Stimulated activated naive CD8-positive, alpha-beta T cell treated with anti-CD3 and anti-CD28 coated beads, Interleukin-15, amount 100 ng/mL, for 72 hours (primary cell): ENCODE data around the gene C11orf24.

Source experiments
- ATAC-seq: fragments of 150-1000 bp; cut with Tn5 transposase; 2 replicates; pipeline ENCODE4 v1.10.0; 2021; ENCODE audit warnings: mild to moderate bottlenecking, moderate library complexity
- DNase-seq, 2 donors: peaks; one replicate each; pipeline ENCODE4 v3.0.0; 2021 to 2022
- H3K27ac Mint-ChIP-seq, 2 donors: one replicate each; pipeline ENCODE4 v1.8.0; 2022; ENCODE audit warnings: mild to moderate bottlenecking in 2 of 2, mixed read lengths in 2 of 2, moderate library complexity in 2 of 2
- H3K27me3 Mint-ChIP-seq: one replicate; pipeline ENCODE4 v1.8.0; 2022; ENCODE audit warnings: mixed read lengths
- H3K4me1 Mint-ChIP-seq: one replicate; pipeline ENCODE4 v1.8.0; 2022; ENCODE audit warnings: mild to moderate bottlenecking, mixed read lengths
- H3K4me3 Mint-ChIP-seq, 2 donors: one replicate each; pipeline ENCODE4 v1.8.0; 2022; ENCODE audit warnings: mild to moderate bottlenecking in 2 of 2, mixed read lengths in 2 of 2, moderate library complexity in 1 of 2
- H3K9me3 Mint-ChIP-seq, 2 donors: one replicate each; pipeline ENCODE4 v1.8.0; 2022; ENCODE audit warnings: mixed read lengths in 2 of 2

C11orf24 gene

GRCh38 chr11:68271781-68272608 lies at the start of gene C11orf24:
Gene C11orf24 (minus strand): TSS chr11:68271973. CDS start chr11:68263767, 8,206 bp downstream.
- Mint-ChIP-seq H3K27me3 (no peaks in the 10 kb centered on the region), H3K4me3 (peak within 1 kb of the TSS; percentile 97 to 100), H3K4me1 (peaks cover 43% of the 10 kb centered on the region), H3K9me3 (no peaks in the 10 kb centered on the region), H3K27ac (peak within 1 kb of the TSS; percentile 94 to 97)
- peak; percentile 94 to 96 for DNase-seq
- ATAC-seq, result peak; percentile 92

GRCh38 chr11:68317147-68317785 lies 45.5 kb upstream of the C11orf24 start:
- no peak for DNase-seq
- Mint-ChIP-seq H3K9me3 (no peaks in the 10 kb centered on the region), H3K27ac (no peak overlapping the region), H3K4me1 (peaks cover 29% of the 10 kb centered on the region), H3K4me3 (no peak overlapping the region), H3K27me3 (peaks cover 29% of the 10 kb centered on the region)
- ATAC-seq, result no peak

- H3K4me3 Mint-ChIP-seq, result no peak overlapping the region
- peaks cover 29% of the 10 kb centered on the region for H3K27me3 Mint-ChIP-seq
- H3K4me1 Mint-ChIP-seq, result peaks cover 29% of the 10 kb centered on the region
- H3K9me3 Mint-ChIP-seq, result no peaks in the 10 kb centered on the region
- no peak overlapping the region for H3K27ac Mint-ChIP-seq
- DNase-seq (no peak), ATAC-seq (no peak)
These were observed 43.6 kb upstream of the C11orf24 start for GRCh38 chr11:68315171-68315920.

GRCh38 chr11:68314203-68315170 lies 42.7 kb upstream of the C11orf24 start:
- ATAC-seq (no peak), DNase-seq (no peak)
- Mint-ChIP-seq H3K9me3 (no peaks in the 10 kb centered on the region), H3K4me3 (peak overlapping the region; percentile 90 to 92), H3K27ac (no peak overlapping the region), H3K4me1 (peaks cover 29% of the 10 kb centered on the region), H3K27me3 (peaks cover 29% of the 10 kb centered on the region)

- H3K27me3 Mint-ChIP-seq, result peaks cover 29% of the 10 kb centered on the region
- no peak for DNase-seq
These were observed 41.9 kb upstream of the C11orf24 start for GRCh38 chr11:68313574-68314202.

GRCh38 chr11:68312780-68313573 lies 41.2 kb upstream of the C11orf24 start:
- peak overlapping the region; percentile 37 to 94 for H3K27ac Mint-ChIP-seq

More at GRCh38 chr11:68313574-68314202, 41.9 kb upstream of the C11orf24 start:
- ATAC-seq, result peak; percentile 16
- Mint-ChIP-seq H3K4me1 (peaks cover 29% of the 10 kb centered on the region), H3K4me3 (peak overlapping the region; percentile 90 to 92), H3K27ac (peak overlapping the region; percentile 37 to 94), H3K9me3 (no peaks in the 10 kb centered on the region)

GRCh38 chr11:68312117-68312779 lies 40.5 kb upstream of the C11orf24 start, which contains the start of gene LRP5:
Gene LRP5 (plus strand): TSS chr11:68312591. CDS start chr11:68312715, 124 bp downstream.
- ATAC-seq (peak; percentile 69), DNase-seq (no peak)
- Mint-ChIP-seq H3K9me3 (no peaks in the 10 kb centered on the region), H3K27me3 (peaks cover 29% of the 10 kb centered on the region), H3K4me3 (peak within 1 kb of the TSS; percentile 90 to 92), H3K4me1 (peaks cover 29% of the 10 kb centered on the region), H3K27ac (peak within 1 kb of the TSS; percentile 37 to 94)

More at GRCh38 chr11:68312780-68313573, 41.2 kb upstream of the C11orf24 start:
- peak; percentile 32 to 35 for DNase-seq
- H3K27me3 Mint-ChIP-seq, result peaks cover 29% of the 10 kb centered on the region
- ATAC-seq, result peak; percentile 65
- peaks cover 29% of the 10 kb centered on the region for H3K4me1 Mint-ChIP-seq
- no peaks in the 10 kb centered on the region for H3K9me3 Mint-ChIP-seq
- H3K4me3 Mint-ChIP-seq, result peak overlapping the region; percentile 90 to 92

GRCh38 chr11:68311160-68312116 lies 39.7 kb upstream of the C11orf24 start:
- Mint-ChIP-seq H3K27ac (peak overlapping the region in 1 of 2 donors; percentile 25), H3K4me3 (peak overlapping the region; percentile 57 to 60), H3K27me3 (peaks cover 21% of the 10 kb centered on the region), H3K9me3 (no peaks in the 10 kb centered on the region), H3K4me1 (peaks cover 25% of the 10 kb centered on the region)
- ATAC-seq (no peak), DNase-seq (no peak)

- H3K9me3 Mint-ChIP-seq, result no peaks in the 10 kb centered on the region
- H3K27ac Mint-ChIP-seq, result peak overlapping the region in 1 of 2 donors; percentile 4
- no peak for DNase-seq
- peaks cover 14% of the 10 kb centered on the region for H3K27me3 Mint-ChIP-seq
- H3K4me3 Mint-ChIP-seq, result no peak overlapping the region
- ATAC-seq, result no peak
- peaks cover 22% of the 10 kb centered on the region for H3K4me1 Mint-ChIP-seq
These were observed 37.9 kb upstream of the C11orf24 start for GRCh38 chr11:68309621-68310185.

- no peak overlapping the region for H3K4me3 Mint-ChIP-seq
- no peak overlapping the region for H3K27ac Mint-ChIP-seq
- no peaks in the 10 kb centered on the region for H3K9me3 Mint-ChIP-seq
- ATAC-seq, result no peak
- H3K27me3 Mint-ChIP-seq, result no peaks in the 10 kb centered on the region
- peaks cover 6% of the 10 kb centered on the region for H3K4me1 Mint-ChIP-seq
- no peak for DNase-seq
These were observed 36.3 kb upstream of the C11orf24 start for GRCh38 chr11:68308068-68308467.

GRCh38 chr11:68306636-68307035 lies 34.9 kb upstream of the C11orf24 start:
- Mint-ChIP-seq H3K9me3 (no peaks in the 10 kb centered on the region), H3K27ac (no peak overlapping the region), H3K27me3 (no peaks in the 10 kb centered on the region), H3K4me3 (no peak overlapping the region), H3K4me1 (peaks cover 6% of the 10 kb centered on the region)
- DNase-seq, result no peak
- no peak for ATAC-seq
